ENCODE measurements around the gene PARG.
"Not testable (repeated sequence)": the region's sequence is repeated elsewhere in the genome, so short reads cannot be mapped to it uniquely, and the experiment has no call there.

The PARG gene

GRCh38 chr10:49941447-49942338 is at the start of gene PARG, which contains the start of gene TIMM23B:
Gene PARG (minus strand): TSS chr10:49942027. CDS start chr10:49941725, 302 bp downstream.
Gene TIMM23B (plus strand): TSS chr10:49942053. CDS start chr10:49942195, 142 bp downstream.
- peak; percentile 27 for DNase-seq (ENCODE audit: low read depth)
- peak within 1 kb of the TSS; percentile 68 for H3K4me3 ChIP-seq (ENCODE audit: low read depth, low read length)

GRCh38 chr10:49988376-49988775 is 46.5 kb upstream of the PARG start, which contains the start of gene AGAP6:
Gene AGAP6 (plus strand): TSS chr10:49988406. CDS start chr10:49988716, 310 bp downstream.
- DNase-seq (ENCODE audit: low read depth); H3K4me3 ChIP-seq (ENCODE audit: low read depth, low read length): not testable (repeated sequence)

DNA sequence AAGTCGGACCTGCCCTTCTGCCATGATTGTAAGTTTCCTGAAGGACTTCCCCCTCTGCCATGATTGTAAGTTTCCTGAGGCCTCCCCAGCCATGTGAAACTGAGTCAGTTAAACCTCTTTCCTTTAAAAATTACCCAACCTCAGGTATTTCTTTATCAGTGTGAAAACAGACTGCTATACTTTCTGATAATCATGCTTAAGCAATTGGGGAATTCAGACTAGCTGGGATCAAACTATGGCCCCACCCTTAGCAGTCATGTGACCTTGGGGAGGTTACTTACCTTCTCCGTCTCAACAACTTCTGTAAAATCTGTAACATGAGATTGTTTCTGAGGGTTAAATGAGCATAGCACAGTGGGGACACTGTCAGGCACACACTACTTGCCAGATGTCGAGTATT is 45.4 kb upstream of the PARG start:
- not testable (repeated sequence) for DNase-seq (ENCODE audit: low read depth); H3K4me3 ChIP-seq (ENCODE audit: low read depth, low read length)

DNA sequence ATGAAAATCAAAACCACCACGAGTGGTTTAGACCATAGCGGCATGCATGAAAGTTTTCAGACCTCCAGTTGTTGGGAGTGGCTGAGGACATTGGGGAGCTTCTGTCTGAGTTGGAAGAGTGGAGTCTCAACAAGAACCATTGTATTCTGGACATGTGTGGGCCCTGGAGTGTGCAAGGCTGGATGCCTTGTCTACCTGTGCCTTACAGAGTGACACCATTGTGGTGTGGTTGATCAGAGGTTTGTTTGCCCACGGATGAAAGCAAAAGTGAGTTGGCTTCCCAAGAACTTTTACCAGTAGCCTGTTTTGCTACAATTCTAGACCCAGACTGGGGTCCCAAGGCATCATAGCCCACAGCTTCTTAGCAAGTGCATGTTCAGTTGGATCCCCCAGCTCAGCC is 35.9 kb upstream of the PARG start:
- not testable (repeated sequence) for H3K4me3 ChIP-seq (ENCODE audit: low read depth, low read length); DNase-seq (ENCODE audit: low read depth)

- not testable (repeated sequence) for DNase-seq (ENCODE audit: low read depth); H3K4me3 ChIP-seq (ENCODE audit: low read depth, low read length)
These were observed 30.3 kb upstream of the PARG start for GRCh38 chr10:49972094-49972493.

DNA sequence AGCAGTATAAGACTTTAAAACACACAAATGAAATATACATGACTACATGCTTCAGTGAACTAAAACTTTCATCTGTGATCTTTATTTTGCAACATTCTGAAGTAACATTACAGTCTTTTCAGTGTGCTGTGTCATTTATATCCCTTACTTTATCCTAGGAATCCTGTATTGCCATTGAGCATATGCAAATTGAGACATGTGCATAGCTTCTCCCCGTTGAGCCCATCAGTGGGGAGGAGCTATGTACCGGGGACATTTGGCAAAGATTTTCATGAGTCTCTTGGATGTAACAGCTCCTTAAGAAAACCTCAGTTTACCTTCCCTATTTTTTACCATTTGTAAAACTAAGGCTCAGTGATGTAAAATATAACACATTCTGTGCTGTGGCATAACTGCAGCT is 29.6 kb upstream of the PARG start:
- not testable (repeated sequence) for H3K4me3 ChIP-seq (ENCODE audit: low read depth, low read length); DNase-seq (ENCODE audit: low read depth)

GRCh38 chr10:49970331-49970857 is 28.6 kb upstream of the PARG start:
- not testable (repeated sequence) for H3K4me3 ChIP-seq (ENCODE audit: low read depth, low read length); DNase-seq (ENCODE audit: low read depth)

- not testable (repeated sequence) for DNase-seq (ENCODE audit: low read depth)
These were observed 11.3 kb upstream of the PARG start for GRCh38 chr10:49953122-49953521.

DNA sequence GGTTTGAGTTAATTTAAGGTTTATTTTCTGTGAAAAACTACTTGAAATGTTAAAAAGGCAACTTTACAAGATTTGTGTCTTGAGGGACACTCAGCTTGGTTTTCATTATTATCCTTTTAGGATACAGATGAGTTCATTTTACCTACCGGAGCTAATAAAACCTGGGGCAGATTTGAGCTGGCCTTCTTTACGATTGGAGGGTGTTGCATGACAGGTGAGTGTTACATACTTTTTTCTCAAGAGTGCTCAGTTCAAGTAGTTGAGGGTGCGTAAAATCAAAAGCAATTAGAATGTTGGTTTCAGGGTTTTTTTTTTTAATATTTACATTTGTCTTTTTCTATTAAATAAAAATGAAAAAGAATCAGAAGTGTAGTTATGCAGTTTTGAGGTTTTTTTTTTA is 10.2 kb upstream of the PARG start:
- H3K4me3 ChIP-seq (ENCODE audit: low read depth, low read length); DNase-seq (ENCODE audit: low read depth): not testable (repeated sequence)

More at GRCh38 chr10:49953122-49953521, 11.3 kb upstream of the PARG start:
- H3K4me3 ChIP-seq (ENCODE audit: low read depth, low read length), result not testable (repeated sequence)

- DNase-seq (ENCODE audit: low read depth); H3K4me3 ChIP-seq (ENCODE audit: low read depth, low read length): not testable (repeated sequence)
These were observed 6.9 kb upstream of the PARG start for GRCh38 chr10:49948737-49949136.

DNA sequence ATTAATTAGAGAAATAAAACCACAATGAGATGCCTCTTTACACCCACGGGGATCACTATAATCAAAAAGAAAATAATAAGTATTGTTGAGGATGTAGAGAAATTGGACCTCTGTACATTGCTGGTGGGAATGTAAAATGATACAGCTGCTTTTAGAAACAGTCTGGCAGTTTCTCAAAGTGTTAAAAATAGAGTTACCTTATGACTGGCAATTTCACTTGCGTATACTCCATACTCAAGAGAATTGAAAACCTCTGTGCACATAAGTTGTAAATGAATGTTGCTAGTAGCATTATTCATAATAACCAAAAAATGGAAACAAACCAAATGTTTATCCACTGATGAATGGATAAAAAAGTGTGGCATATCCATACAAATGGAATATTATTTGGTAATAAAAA is 6.3 kb upstream of the PARG start:
- not testable (repeated sequence) for DNase-seq (ENCODE audit: low read depth); H3K4me3 ChIP-seq (ENCODE audit: low read depth, low read length)

GRCh38 chr10:49943607-49944006 is 1.8 kb upstream of the PARG start:
- DNase-seq (ENCODE audit: low read depth); H3K4me3 ChIP-seq (ENCODE audit: low read depth, low read length): not testable (repeated sequence)

- H3K4me3 ChIP-seq (ENCODE audit: low read depth, low read length), result peak overlapping the region; percentile 68
- DNase-seq (ENCODE audit: low read depth), result not testable (repeated sequence)
These were observed 495 bp upstream of the PARG start for GRCh38 chr10:49942339-49942705.

- not testable (repeated sequence) for H3K4me3 ChIP-seq (ENCODE audit: low read depth, low read length); DNase-seq (ENCODE audit: low read depth)
These were observed 9.7 kb downstream of the PARG start for GRCh38 chr10:49931959-49932728.

DNA sequence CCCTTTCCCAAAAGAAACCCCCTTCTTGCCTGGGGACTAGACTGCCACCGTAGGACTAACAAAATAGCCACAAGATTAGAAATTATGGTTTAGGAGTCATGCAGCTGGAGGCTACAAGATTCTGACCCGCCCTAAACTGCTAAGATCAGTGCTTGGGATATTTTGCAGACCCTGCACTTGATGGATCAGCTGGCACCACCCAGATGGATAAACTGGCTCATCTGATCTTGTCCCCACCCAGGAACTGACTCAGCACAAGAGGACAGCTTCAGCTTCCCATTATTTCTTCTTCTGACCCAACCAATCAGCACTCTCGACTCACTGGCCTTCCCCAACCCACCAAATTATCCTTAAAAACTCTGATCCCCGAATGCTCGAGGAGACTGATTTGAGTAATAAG is 10.6 kb downstream of the PARG start:
- not testable (repeated sequence) for DNase-seq (ENCODE audit: low read depth); H3K4me3 ChIP-seq (ENCODE audit: low read depth, low read length)

GRCh38 chr10:49923572-49923971 is 18.3 kb downstream of the PARG start:
- not testable (repeated sequence) for DNase-seq (ENCODE audit: low read depth); H3K4me3 ChIP-seq (ENCODE audit: low read depth, low read length)

- H3K4me3 ChIP-seq (ENCODE audit: low read depth, low read length); DNase-seq (ENCODE audit: low read depth): not testable (repeated sequence)
These were observed 19.8 kb downstream of the PARG start for GRCh38 chr10:49922041-49922440.

- DNase-seq (ENCODE audit: low read depth); H3K4me3 ChIP-seq (ENCODE audit: low read depth, low read length): not testable (repeated sequence)
These were observed 23.9 kb downstream of the PARG start for GRCh38 chr10:49917927-49918326.

GRCh38 chr10:49916451-49916850 is 25.4 kb downstream of the PARG start:
- not testable (repeated sequence) for H3K4me3 ChIP-seq (ENCODE audit: low read depth, low read length); DNase-seq (ENCODE audit: low read depth)

Measured in GM12864 (cell line).